ENCODE results near the gene SEMA3B. TPM values are rescaled to one million over a fixed set of nuclear protein-coding genes. Genes with fewer than 3 reads are reported as not detected.

The SEMA3B gene
- total and polyA plus RNA-seq, 9 of the 15 experiments (the other 6 are each of a cell fraction or from before 2014, with no cell fraction given): 0.03 to 1.8 (median 0.55) TPM; not detected in 1

- TF ChIP-seq MGA (IDR thresholded peaks at IDR 0.05) (peak; percentile 82), MTF1 (CRISPR knock-in tag; IDR thresholded peaks at IDR 0.05; ENCODE audit: borderline replicate concordance) (no peak), SAP30 (IDR thresholded peaks at IDR 0.05; ENCODE audit: borderline replicate concordance, insufficient read depth, low read depth, low read length, poor library complexity, severe bottlenecking) (peak; percentile 54), YBX1 (IDR thresholded peaks at IDR 0.05) (no peak), ELF2 (CRISPR knock-in tag; IDR thresholded peaks at IDR 0.05) (no peak), ERF (CRISPR knock-in tag; IDR thresholded peaks at IDR 0.05) (no peak), PREB (CRISPR knock-in tag; IDR thresholded peaks at IDR 0.05) (no peak), BRD4 (IDR thresholded peaks at IDR 0.05) (no peak)
Observed at GRCh38 chr3:50299929-50300680, 31.2 kb downstream of the SEMA3B start (continued).
